Measurements from ENCODE around the gene CADM4.

- no peak for TF ChIP-seq SIN3A (IDR thresholded peaks at IDR 0.05; ENCODE audit: borderline replicate concordance, low read depth, low read length)
- TF ChIP-seq NRF1 (IDR thresholded peaks at IDR 0.05; ENCODE audit: low read depth, low read length): no peak
These were observed 34.0 kb upstream of the CADM4 start for GRCh38 chr19:43673637-43674036.
